Smooth muscle cell (in vitro differentiated cells): ENCODE measurements around the gene GSTM2. TPM values are rescaled to one million over a fixed set of nuclear protein-coding genes. Genes with fewer than 3 reads are reported as not detected.
"Not testable (repeated sequence)": the region's sequence is repeated elsewhere in the genome, so short reads cannot be mapped to it uniquely, and the experiment has no call there.

ENCODE experiments used
- DNase-seq: peaks from one replicate; lab custom pipeline; 2025; ENCODE audit not compliant: unreplicated experiment; lab: John Stamatoyannopoulos, UW
- H2AFZ ChIP-seq: fragments of 200-600 bp; sonication (generic); 2 replicates; pipeline ENCODE4 v1.6.0; 2016; ENCODE audit warnings: antibody characterized with exemption, low read depth, mild to moderate bottlenecking
- H3F3A ChIP-seq: fragments of 200-600 bp; sonication (generic); 2 replicates; pipeline ENCODE4 v1.6.0; 2017; ENCODE audit warnings: antibody characterized with exemption, low read depth
- H3K27ac ChIP-seq: fragments of 200-600 bp; sonication (generic); 2 replicates; pipeline ENCODE4 v1.5.1; 2016; ENCODE audit warnings: low read depth, mild to moderate bottlenecking
- H3K27me3 ChIP-seq: fragments of 200-600 bp; sonication (generic); 2 replicates; pipeline ENCODE4 v1.6.1; 2016; ENCODE audit warnings: low read depth, mild to moderate bottlenecking
- H3K36me3 ChIP-seq: fragments of 200-600 bp; sonication (generic); 2 replicates; pipeline ENCODE4 v1.5.1; 2016; ENCODE audit warnings: low read depth
- H3K4me1 ChIP-seq: fragments of 200-600 bp; sonication (generic); 2 replicates; pipeline ENCODE4 v1.5.1; 2016; ENCODE audit warnings: low read depth
- H3K4me2 ChIP-seq: fragments of 200-600 bp; sonication (generic); 2 replicates; pipeline ENCODE4 v1.6.0; 2016; ENCODE audit warnings: mild to moderate bottlenecking
- H3K4me3 ChIP-seq: fragments of 200-600 bp; sonication (generic); 2 replicates; pipeline ENCODE4 v1.5.1; 2016; ENCODE audit warnings: mild to moderate bottlenecking
- H3K79me2 ChIP-seq: fragments of 200-600 bp; sonication (generic); 2 replicates; pipeline ENCODE4 v1.6.0; 2016; ENCODE audit warnings: low read depth, mild to moderate bottlenecking
- H3K9ac ChIP-seq: fragments of 200-600 bp; sonication (generic); 2 replicates; pipeline ENCODE4 v1.6.0; 2016; ENCODE audit warnings: low read depth
- H3K9me3 ChIP-seq: fragments of 200-600 bp; sonication (generic); replicated peaks from 2 replicates; pipeline ENCODE4 v1.5.1; 2016; ENCODE audit warnings: low read depth
- H4K20me1 ChIP-seq: fragments of 200-600 bp; sonication (generic); 2 replicates; pipeline ENCODE4 v1.6.0; 2016; ENCODE audit warnings: low read depth
- WGBS: methylation state at CpG from one replicate; pipeline ENCODE4 v1.1.7; 2016; ENCODE audit warnings: low lambda C conversion rate; 5-methylcytosine and 5-hydroxymethylcytosine counted together
- polyA plus RNA-seq: library from polyadenylated mRNA; unstranded; fragments of >200 nt; fragmentation: Nextera tagmentation; extraction: Ambion mirVana; gene quantifications from 2 replicates; pipeline ENCODE4 v1.2.1, GENCODE V29; 2016
- total RNA-seq: library from RNA; depleted of rRNA; stranded (reverse); fragments of >200 nt; gene quantifications from 2 replicates; pipeline ENCODE4 v1.2.3, GENCODE V29; 2014
- TF ChIP-seq, protein P1 (sequence below): fragments of 200-600 bp; sonication (generic); IDR thresholded peaks from 2 replicates; pipeline ENCODE4 v1.5.1; 2017; ENCODE audit warnings: borderline replicate concordance, mild to moderate bottlenecking, antibody characterized with exemption; ENCODE audit not compliant: insufficient read depth, poor library complexity, severe bottlenecking

GSTM2 gene
- total and polyA plus RNA-seq, 2 experiments from 2014 or later: 30.3 to 43.8 TPM

GRCh38 chr1:109658533-109659042 is 9.3 kb upstream of the GSTM2 start:
- no peak overlapping the region for H3K9ac ChIP-seq
- no peak for DNase-seq
- no peaks in the 10 kb centered on the region for H3K9me3 ChIP-seq
- H3K4me2 ChIP-seq: no peak overlapping the region
- H4K20me1 ChIP-seq: no peaks in the 10 kb centered on the region
- no peak overlapping the region for H3K27ac ChIP-seq
- no peaks in the 10 kb centered on the region for H3K27me3 ChIP-seq
- H3K4me3 ChIP-seq: no peak overlapping the region
- H2AFZ ChIP-seq: no peak overlapping the region
- H3K36me3 ChIP-seq: no peaks in the 10 kb centered on the region
- WGBS: 60% methylated on average over 3 of the region's 3 CpGs
- H3F3A ChIP-seq: no peaks in the 10 kb centered on the region
- no peaks in the 10 kb centered on the region for H3K79me2 ChIP-seq
- H3K4me1 ChIP-seq: no peaks in the 10 kb centered on the region
- TF ChIP-seq, protein P1, sequence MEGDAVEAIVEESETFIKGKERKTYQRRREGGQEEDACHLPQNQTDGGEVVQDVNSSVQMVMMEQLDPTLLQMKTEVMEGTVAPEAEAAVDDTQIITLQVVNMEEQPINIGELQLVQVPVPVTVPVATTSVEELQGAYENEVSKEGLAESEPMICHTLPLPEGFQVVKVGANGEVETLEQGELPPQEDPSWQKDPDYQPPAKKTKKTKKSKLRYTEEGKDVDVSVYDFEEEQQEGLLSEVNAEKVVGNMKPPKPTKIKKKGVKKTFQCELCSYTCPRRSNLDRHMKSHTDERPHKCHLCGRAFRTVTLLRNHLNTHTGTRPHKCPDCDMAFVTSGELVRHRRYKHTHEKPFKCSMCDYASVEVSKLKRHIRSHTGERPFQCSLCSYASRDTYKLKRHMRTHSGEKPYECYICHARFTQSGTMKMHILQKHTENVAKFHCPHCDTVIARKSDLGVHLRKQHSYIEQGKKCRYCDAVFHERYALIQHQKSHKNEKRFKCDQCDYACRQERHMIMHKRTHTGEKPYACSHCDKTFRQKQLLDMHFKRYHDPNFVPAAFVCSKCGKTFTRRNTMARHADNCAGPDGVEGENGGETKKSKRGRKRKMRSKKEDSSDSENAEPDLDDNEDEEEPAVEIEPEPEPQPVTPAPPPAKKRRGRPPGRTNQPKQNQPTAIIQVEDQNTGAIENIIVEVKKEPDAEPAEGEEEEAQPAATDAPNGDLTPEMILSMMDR: no peak

DNA sequence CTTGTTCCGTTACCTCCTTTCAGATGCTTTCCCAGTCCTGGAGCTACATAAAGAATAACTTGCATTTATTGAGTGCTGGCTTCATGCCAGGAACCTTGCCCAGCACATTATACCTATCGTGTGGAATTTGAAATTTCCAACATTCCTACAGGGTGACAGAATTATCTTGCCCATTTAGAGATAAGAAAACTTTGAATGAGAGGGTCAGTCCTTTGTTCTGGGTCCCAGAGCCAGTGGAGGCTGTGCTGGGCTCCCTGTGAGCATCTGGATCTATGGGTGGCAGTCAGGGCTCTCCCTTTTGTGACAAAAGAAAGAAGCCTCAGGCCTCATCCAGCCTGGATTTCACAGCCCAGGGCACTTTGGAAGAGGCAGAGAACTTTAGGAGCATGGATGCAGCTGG is 8.7 kb upstream of the GSTM2 start:
- no peaks in the 10 kb centered on the region for H4K20me1 ChIP-seq
- no peak for DNase-seq
- H3K9me3 ChIP-seq: no peaks in the 10 kb centered on the region
- no peak overlapping the region for H3K4me2 ChIP-seq
- no peaks in the 10 kb centered on the region for H3K27me3 ChIP-seq
- H3K36me3 ChIP-seq: no peaks in the 10 kb centered on the region
- WGBS: 90% methylated on average over 2 of the region's 2 CpGs
- H2AFZ ChIP-seq: no peak overlapping the region
- H3K79me2 ChIP-seq: no peaks in the 10 kb centered on the region
- H3K27ac ChIP-seq: no peak overlapping the region
- no peak overlapping the region for H3K9ac ChIP-seq
- no peak overlapping the region for H3K4me3 ChIP-seq
- no peaks in the 10 kb centered on the region for H3K4me1 ChIP-seq
- TF ChIP-seq, protein P1: no peak
- H3F3A ChIP-seq: no peaks in the 10 kb centered on the region

DNA sequence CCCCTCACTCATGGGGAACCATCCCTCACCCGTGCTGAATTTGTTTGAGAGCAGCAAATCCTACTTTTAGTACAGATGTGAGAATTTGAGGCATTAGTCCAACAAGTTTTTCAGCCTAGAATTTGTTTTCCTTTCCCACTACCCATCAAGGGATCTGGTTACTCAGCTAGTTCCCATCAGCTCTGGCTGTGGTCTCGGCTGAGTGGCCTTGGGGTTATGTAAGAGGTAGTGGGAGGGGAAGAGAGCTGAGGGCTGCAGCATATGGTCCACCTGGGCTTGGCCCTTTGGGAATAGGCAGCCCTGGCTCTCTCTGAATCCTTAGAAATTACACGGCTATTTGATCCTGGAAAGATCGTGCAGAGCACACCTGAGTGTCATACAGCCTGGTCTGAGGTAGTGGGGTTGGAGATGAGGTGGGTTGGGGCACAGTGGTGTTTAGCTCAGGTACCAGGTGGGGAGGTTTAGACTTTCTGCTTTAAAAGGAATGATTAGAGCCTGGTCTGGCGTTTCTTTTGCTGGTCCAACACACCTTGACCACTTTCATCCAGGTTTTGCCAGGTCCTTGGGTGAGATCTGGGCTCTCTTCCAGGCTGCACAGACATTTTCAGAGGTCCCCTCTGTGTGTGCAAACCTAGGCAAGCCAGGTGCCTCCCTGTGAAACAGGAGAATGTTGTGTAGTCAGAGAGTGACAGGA is 7.7 kb upstream of the GSTM2 start:
- Histone ChIP-seq H3K27ac (no peak overlapping the region), H4K20me1 (no peaks in the 10 kb centered on the region), H3K4me3 (no peak overlapping the region), H3F3A (no peaks in the 10 kb centered on the region), H3K9me3 (no peaks in the 10 kb centered on the region), H3K4me2 (no peak overlapping the region), H3K9ac (no peak overlapping the region), H2AFZ (no peak overlapping the region), H3K4me1 (no peaks in the 10 kb centered on the region), H3K27me3 (no peaks in the 10 kb centered on the region), H3K36me3 (no peaks in the 10 kb centered on the region), H3K79me2 (no peaks in the 10 kb centered on the region)
- 94% methylated on average over 5 of the region's 5 CpGs for WGBS
- no peak for DNase-seq
- TF ChIP-seq, protein P1: no peak

- H3K36me3 ChIP-seq, H3K27me3 ChIP-seq, H3K27ac ChIP-seq, H4K20me1 ChIP-seq, DNase-seq, H3K79me2 ChIP-seq, H3F3A ChIP-seq, H3K9me3 ChIP-seq, H3K4me2 ChIP-seq, H3K9ac ChIP-seq, H2AFZ ChIP-seq, H3K4me1 ChIP-seq, H3K4me3 ChIP-seq: not testable (repeated sequence)
- 96% methylated on average over 3 of the region's 4 CpGs for WGBS
Observed at GRCh38 chr1:109660691-109661026, 7.2 kb upstream of the GSTM2 start.
